Stimulated activated naive CD4-positive, alpha-beta T cell treated with Interleukin-2 at 50 U/mL for 16 hours (primary cell): ENCODE results near the gene CD300H.

Source experiments
- DNase-seq: peaks from one replicate; lab custom pipeline; 2025; lab: John Stamatoyannopoulos, UW

CD300H gene

GRCh38 chr17:74567397-74567796, at the start of gene CD300H:
Gene CD300H, minus strand, starts transcription at chr17:74567509.
- no peak for DNase-seq

- DNase-seq = no peak
These were observed 49.4 kb upstream of the CD300H start for GRCh38 chr17:74616696-74617095.

- no peak for DNase-seq
These were observed 44.7 kb upstream of the CD300H start for GRCh38 chr17:74612046-74612445.

GRCh38 chr17:74610108-74610507, 42.8 kb upstream of the CD300H start:
- no peak for DNase-seq

GRCh38 chr17:74608511-74608910, 41.2 kb upstream of the CD300H start:
- no peak for DNase-seq

- DNase-seq = no peak
These were observed 39.9 kb upstream of the CD300H start for GRCh38 chr17:74607221-74607620.

- no peak for DNase-seq
These were observed 38.7 kb upstream of the CD300H start for GRCh38 chr17:74606050-74606449.

- no peak for DNase-seq
These were observed 38.1 kb upstream of the CD300H start for GRCh38 chr17:74605361-74605760.

- no peak for DNase-seq
These were observed 37.5 kb upstream of the CD300H start for GRCh38 chr17:74604761-74605160.

- DNase-seq = no peak
These were observed 36.9 kb upstream of the CD300H start for GRCh38 chr17:74604200-74604599.

- no peak for DNase-seq
These were observed 36.4 kb upstream of the CD300H start for GRCh38 chr17:74603746-74604145.

- DNase-seq = no peak
These were observed 35.8 kb upstream of the CD300H start for GRCh38 chr17:74603037-74603635.

GRCh38 chr17:74601944-74602572, 34.7 kb upstream of the CD300H start:
- no peak for DNase-seq

- no peak for DNase-seq
These were observed 32.2 kb upstream of the CD300H start for GRCh38 chr17:74599448-74599939.

- DNase-seq = no peak
These were observed 31.7 kb upstream of the CD300H start for GRCh38 chr17:74599023-74599399.

GRCh38 chr17:74598346-74599022, 31.2 kb upstream of the CD300H start:
- no peak for DNase-seq

GRCh38 chr17:74597069-74597790, 29.9 kb upstream of the CD300H start:
- DNase-seq = no peak

- no peak for DNase-seq
These were observed 27.9 kb upstream of the CD300H start for GRCh38 chr17:74595037-74595750.

GRCh38 chr17:74592087-74592990, 25.0 kb upstream of the CD300H start, which contains the start of gene CD300LD:
Gene CD300LD, minus strand, starts transcription at chr17:74592283. Its CDS starts 81 bp downstream, at chr17:74592202.
- DNase-seq = no peak

- no peak for DNase-seq
These were observed 24.2 kb upstream of the CD300H start for GRCh38 chr17:74591503-74591902.

- no peak for DNase-seq
These were observed 18.4 kb upstream of the CD300H start for GRCh38 chr17:74585711-74586110.
